Left ventricle myocardium inferior (tissue), 1 donor: ENCODE measurements around the gene LRRK2. TPM values are rescaled to one million over a fixed set of nuclear protein-coding genes. Genes with fewer than 3 reads are reported as not detected.
A peak's percentile ranks its signal among the peaks of the same experiment; 100 is the strongest.
"Not testable (repeated sequence)": the region's sequence is repeated elsewhere in the genome, so short reads cannot be mapped to it uniquely, and the experiment has no call there.

Source experiments
- DNase-seq: peaks from one replicate; pipeline ENCODE4 v3.0.0-alpha.2; 2020
- H3K27ac ChIP-seq: fragments of 200-600 bp; replicated peaks from 2 replicates; pipeline ENCODE4 v1.8.0; 2021
- H3K27me3 ChIP-seq: fragments of 200-600 bp; 2 replicates; pipeline ENCODE4 v1.8.0; 2021; ENCODE audit warnings: low read depth
- H3K36me3 ChIP-seq: fragments of 200-600 bp; 2 replicates; pipeline ENCODE4 v1.8.0; 2021
- H3K4me1 ChIP-seq: fragments of 200-600 bp; 2 replicates; pipeline ENCODE4 v1.8.0; 2021
- H3K4me3 ChIP-seq: fragments of 200-600 bp; 2 replicates; pipeline ENCODE4 v1.8.0; 2021; ENCODE audit warnings: mild to moderate bottlenecking, moderate library complexity
- H3K9me3 ChIP-seq: fragments of 200-600 bp; replicated peaks from 2 replicates; pipeline ENCODE4 v1.8.0; 2021
- intact Hi-C: fragments of 100-400 bp; cut with micrococcal nuclease; formaldehyde crosslinking; loops from one replicate; pipeline ENCODE4 v1.11.0; 2022
- total RNA-seq: library from RNA; stranded (reverse); fragmentation: NEBNext Ultra II Directional; extraction: Animal tissue kit (Norgen Biotek cat#: 25700); gene quantifications from one replicate; pipeline ENCODE4 v1.2.1, GENCODE V29; 2021
- TF ChIP-seq, protein P1 (sequence below): fragments of 200-600 bp; IDR thresholded peaks from 2 replicates; pipeline ENCODE4 v1.8.0; 2021; ENCODE audit warnings: antibody characterized with exemption, mild to moderate bottlenecking, borderline replicate concordance
- donor health status: DM: no; HTN: yes; CAD: no; lungs with severe emphysema.

LRRK2 gene
- total RNA-seq, 1 donor from 2014 or later, result 6.7 TPM

DNA sequence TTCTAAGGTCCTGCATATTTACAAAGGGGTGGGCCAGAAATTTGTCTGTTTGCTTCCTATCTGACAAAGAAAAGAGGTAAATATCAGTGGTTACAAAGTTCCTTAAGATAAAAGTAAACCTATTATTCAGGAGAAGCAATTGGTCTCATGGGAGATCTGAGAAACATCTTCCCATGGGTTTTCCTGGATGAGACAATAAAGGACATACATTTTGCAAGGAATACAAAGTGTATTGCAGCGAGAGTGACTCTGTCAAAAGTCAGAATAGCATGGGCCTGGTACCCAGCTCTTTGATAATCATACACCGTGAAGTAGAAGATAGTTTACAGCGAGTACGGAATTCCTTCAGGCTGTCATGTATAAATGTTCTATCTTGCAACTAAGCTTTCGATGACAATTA is 14.2 kb downstream of the LRRK2 start:
- no peaks in the 10 kb centered on the region for H3K9me3 ChIP-seq
- H3K36me3 ChIP-seq, result peaks cover 27% of the 10 kb centered on the region
- no peak overlapping the region for H3K27ac ChIP-seq
- no peak overlapping the region for H3K4me3 ChIP-seq
- peaks cover 13% of the 10 kb centered on the region for H3K4me1 ChIP-seq
- H3K27me3 ChIP-seq, result no peaks in the 10 kb centered on the region
- DNase-seq, result no peak
- TF ChIP-seq, protein P1, sequence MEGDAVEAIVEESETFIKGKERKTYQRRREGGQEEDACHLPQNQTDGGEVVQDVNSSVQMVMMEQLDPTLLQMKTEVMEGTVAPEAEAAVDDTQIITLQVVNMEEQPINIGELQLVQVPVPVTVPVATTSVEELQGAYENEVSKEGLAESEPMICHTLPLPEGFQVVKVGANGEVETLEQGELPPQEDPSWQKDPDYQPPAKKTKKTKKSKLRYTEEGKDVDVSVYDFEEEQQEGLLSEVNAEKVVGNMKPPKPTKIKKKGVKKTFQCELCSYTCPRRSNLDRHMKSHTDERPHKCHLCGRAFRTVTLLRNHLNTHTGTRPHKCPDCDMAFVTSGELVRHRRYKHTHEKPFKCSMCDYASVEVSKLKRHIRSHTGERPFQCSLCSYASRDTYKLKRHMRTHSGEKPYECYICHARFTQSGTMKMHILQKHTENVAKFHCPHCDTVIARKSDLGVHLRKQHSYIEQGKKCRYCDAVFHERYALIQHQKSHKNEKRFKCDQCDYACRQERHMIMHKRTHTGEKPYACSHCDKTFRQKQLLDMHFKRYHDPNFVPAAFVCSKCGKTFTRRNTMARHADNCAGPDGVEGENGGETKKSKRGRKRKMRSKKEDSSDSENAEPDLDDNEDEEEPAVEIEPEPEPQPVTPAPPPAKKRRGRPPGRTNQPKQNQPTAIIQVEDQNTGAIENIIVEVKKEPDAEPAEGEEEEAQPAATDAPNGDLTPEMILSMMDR, result no peak
- intact Hi-C loops, result no loop called here

DNA sequence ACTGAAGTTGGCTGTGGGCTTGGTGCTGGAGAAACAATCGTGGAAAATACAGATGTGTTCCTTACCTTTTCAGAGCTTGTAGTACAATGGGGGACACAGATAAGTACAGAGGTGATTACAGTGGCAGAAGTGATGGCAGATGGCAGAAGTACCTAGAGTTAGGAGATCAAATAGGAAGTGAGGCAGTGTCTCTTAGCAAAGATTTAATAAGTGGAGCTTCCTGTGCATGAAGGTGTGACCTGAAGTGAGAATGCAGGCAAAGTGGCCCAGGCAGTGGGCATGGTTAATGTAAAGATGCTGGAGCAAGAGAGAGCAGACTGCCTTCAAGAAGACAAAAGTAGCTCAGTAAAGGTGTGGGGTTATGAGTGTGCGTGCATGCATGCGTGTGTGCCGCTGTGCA is 16.0 kb downstream of the LRRK2 start:
- intact Hi-C loops, result no loop called here
- Histone ChIP-seq H3K36me3 (peaks cover 22% of the 10 kb centered on the region), H3K4me1 (peaks cover 13% of the 10 kb centered on the region), H3K27me3 (no peaks in the 10 kb centered on the region), H3K9me3 (no peaks in the 10 kb centered on the region), H3K4me3 (no peak overlapping the region), H3K27ac (peak overlapping the region; percentile 4)
- DNase-seq, result no peak
- TF ChIP-seq, protein P1, result no peak

DNA sequence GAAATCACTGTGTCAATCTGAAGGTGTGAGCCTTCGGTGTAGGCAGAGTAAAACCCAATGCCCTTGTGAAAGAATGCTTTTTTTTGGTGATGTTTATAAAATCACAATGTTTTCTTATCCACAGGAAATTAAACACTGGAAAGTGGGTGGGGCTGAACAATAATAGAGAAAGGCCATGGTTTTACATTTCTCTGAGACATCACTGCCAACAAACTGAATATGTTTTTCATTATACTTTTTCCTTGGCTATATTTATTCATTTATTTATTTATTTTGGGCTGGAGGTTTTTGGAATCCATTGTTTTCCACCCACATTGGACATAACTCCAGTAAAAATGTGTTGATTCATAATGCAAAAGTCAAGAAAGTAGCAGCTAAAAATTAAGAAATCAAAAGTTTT is 16.9 kb downstream of the LRRK2 start:
- Histone ChIP-seq H3K4me3 (no peak overlapping the region), H3K27me3 (no peaks in the 10 kb centered on the region), H3K9me3 (no peaks in the 10 kb centered on the region), H3K4me1 (peaks cover 13% of the 10 kb centered on the region), H3K36me3 (peaks cover 13% of the 10 kb centered on the region), H3K27ac (peak overlapping the region; percentile 4)
- intact Hi-C loops, result no loop called here
- no peak for DNase-seq
- TF ChIP-seq, protein P1, result no peak

DNA sequence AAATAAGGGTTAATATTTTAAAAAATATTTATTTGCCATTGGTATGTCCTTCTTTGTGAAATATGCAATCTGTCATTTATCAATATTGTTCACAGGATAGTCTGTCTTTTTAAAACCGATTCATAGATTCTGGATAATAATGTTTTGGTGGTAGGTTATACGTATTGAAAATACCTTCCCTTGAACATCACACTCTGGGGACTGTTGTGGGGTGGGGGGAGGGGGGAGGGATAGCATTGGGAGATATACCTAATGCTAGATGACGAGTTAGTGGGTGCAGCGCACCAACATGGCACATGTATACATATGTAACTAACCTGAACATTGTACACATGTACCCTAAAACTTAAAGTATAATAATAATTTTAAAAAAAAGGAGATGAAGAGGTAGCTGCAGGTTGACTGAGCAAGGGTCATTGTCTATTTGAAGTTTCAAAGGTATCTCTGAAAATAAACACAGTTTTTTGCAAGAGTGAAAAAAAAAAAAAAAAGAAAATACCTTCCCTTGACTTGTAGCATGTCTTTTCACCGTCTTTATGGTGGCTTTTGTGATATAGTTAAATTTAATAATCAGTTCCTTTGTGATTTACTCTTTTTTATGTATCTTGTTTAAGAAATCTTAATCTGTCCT is 19.8 kb downstream of the LRRK2 start:
- H3K9me3 ChIP-seq, H3K36me3 ChIP-seq, H3K27me3 ChIP-seq, H3K4me3 ChIP-seq, DNase-seq, H3K27ac ChIP-seq, intact Hi-C loops: not testable (repeated sequence)
- peaks cover 13% of the 10 kb centered on the region for H3K4me1 ChIP-seq

DNA sequence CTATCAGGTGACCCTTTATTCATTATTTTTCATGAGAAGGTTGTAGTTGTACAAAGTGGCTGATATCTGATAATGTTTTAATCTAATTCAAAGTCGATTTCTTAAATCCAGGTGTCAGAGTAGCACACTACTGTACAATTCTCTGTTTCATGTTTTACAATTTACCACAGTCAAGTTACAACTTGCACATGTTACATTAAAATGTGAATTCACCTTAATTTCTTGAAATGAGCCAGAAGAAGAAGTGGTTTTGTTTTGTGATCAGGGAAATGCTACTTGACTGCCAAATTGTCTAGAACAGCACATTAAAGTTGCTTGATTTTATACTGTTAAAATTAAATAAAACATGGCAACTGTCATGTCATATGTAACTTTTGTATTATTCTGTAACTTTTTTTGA is 23.2 kb downstream of the LRRK2 start:
- no peaks in the 10 kb centered on the region for H3K4me1 ChIP-seq
- no peaks in the 10 kb centered on the region for H3K9me3 ChIP-seq
- no peak overlapping the region for H3K4me3 ChIP-seq
- peaks cover 40% of the 10 kb centered on the region for H3K36me3 ChIP-seq
- H3K27ac ChIP-seq, result no peak overlapping the region
- no peak for DNase-seq
- TF ChIP-seq, protein P1, result no peak
- no peaks in the 10 kb centered on the region for H3K27me3 ChIP-seq
- intact Hi-C loops, result no loop called here

DNA sequence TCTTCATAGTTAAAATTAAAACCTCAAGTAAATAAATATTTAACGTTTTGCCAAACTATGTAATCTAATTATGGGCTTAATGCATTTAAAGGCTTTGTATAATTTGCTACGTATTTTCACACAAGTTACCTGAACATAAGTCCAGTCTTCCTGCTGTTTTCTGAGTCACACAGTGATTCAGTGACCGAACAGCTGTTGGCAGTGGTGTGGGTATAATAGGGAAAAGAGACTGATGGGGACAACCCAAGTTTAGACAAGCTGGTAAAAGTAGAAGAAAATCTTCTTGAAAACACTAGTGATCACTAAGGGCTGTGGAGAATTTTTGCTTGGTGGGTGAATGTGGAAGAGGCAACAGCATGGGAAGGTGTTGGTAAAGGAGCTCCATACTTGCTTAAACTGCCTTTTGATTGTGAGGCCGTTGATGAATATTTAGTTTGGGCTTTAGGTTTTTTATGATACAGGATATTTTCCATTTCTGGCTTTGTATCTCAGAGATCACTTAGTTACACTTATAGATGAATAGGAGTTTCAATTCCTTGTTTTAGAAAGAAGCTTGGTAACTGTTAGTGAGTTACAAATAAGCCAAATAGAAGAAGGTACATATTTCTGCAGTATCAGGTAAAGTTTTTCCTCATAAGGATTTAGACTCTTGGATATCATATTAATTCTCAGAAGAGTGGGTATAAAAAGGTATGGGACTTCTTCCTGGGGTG is 23.9 kb downstream of the LRRK2 start:
- no peaks in the 10 kb centered on the region for H3K27me3 ChIP-seq
- no peak overlapping the region for H3K27ac ChIP-seq
- H3K9me3 ChIP-seq, result no peaks in the 10 kb centered on the region
- no peak overlapping the region for H3K4me3 ChIP-seq
- intact Hi-C loops, result no loop called here
- peaks cover 42% of the 10 kb centered on the region for H3K36me3 ChIP-seq
- DNase-seq, result no peak
- no peaks in the 10 kb centered on the region for H3K4me1 ChIP-seq
- TF ChIP-seq, protein P1, result no peak

DNA sequence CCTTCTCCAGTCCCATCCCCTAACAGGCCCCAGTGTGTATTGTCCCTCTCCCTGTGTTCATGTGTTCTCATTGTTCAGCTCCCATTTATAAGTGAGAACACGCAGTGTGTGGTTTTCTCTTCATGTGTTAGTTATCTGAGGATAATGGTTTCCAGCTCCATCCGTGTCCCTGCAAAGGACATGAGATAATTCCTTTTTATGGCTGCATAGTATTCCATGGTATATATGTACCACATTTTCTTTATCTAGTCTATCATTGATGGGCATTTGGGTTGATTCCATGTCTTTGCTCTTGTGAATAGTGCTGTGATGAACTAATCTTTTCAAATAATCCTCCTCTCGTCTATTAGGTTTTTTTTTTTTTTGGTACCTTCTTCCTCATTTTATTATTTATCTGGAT is 25.9 kb downstream of the LRRK2 start:
- H3K4me3 ChIP-seq, H3K9me3 ChIP-seq, intact Hi-C loops, H3K4me1 ChIP-seq, DNase-seq, H3K27ac ChIP-seq, H3K27me3 ChIP-seq: not testable (repeated sequence)
- H3K36me3 ChIP-seq, result peaks cover 56% of the 10 kb centered on the region
